ENCODE data around the gene TGFB3.

DNA sequence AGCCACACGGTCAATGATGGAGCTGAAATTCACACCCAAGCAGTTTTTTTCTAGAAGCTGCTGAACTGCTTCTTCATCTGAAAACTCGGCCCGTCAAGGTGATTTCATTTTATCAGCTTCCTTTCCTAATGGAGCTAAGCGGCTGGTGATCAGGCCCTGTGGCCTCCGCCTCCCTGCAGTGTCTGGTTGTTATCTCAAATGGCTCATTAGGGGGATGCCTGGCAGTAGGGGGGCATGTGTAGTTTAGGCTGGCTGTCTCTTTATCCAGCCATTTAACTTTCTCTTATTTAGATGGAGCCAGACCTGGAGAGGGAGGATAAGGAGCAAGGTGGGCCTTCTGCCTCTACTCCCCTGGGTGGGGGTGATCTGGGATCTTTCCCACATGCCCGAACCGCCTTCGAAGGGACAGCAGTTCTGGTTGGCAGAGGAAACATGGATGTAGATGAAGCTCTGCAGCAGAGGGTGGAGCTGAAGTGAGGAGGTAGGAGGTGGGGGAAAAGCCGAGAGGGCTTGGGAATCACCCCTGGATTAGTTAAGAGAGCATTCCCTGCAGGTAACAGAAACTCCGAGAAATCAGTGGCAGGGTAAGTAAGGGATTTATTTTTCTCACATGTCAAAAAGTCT, 64.4 kb downstream of the TGFB3 start:
- TF ChIP-seq EGR1 (IDR thresholded peaks at IDR 0.05; ENCODE audit: low read depth) = no peak
- TF ChIP-seq, protein P1, sequence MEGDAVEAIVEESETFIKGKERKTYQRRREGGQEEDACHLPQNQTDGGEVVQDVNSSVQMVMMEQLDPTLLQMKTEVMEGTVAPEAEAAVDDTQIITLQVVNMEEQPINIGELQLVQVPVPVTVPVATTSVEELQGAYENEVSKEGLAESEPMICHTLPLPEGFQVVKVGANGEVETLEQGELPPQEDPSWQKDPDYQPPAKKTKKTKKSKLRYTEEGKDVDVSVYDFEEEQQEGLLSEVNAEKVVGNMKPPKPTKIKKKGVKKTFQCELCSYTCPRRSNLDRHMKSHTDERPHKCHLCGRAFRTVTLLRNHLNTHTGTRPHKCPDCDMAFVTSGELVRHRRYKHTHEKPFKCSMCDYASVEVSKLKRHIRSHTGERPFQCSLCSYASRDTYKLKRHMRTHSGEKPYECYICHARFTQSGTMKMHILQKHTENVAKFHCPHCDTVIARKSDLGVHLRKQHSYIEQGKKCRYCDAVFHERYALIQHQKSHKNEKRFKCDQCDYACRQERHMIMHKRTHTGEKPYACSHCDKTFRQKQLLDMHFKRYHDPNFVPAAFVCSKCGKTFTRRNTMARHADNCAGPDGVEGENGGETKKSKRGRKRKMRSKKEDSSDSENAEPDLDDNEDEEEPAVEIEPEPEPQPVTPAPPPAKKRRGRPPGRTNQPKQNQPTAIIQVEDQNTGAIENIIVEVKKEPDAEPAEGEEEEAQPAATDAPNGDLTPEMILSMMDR (IDR thresholded peaks at IDR 0.05 in 2 of 3, conservative IDR thresholded peaks at IDR 0.05 in 1 of 3; ENCODE audit: borderline replicate concordance in 1 of 3, insufficient read depth in 1 of 3, low read depth in 2 of 3, low read length in 2 of 3) = no peak
- TF ChIP-seq POLR2A (IDR thresholded peaks at IDR 0.05; ENCODE audit: borderline replicate concordance, extremely low read depth, insufficient read depth, insufficient read length) = no peak
- TF ChIP-seq FOSL1 (IDR thresholded peaks at IDR 0.05; ENCODE audit: low read depth) = no peak
- no peak for TF ChIP-seq ZFX (IDR thresholded peaks at IDR 0.05)
